IMR-90 (cell line): ENCODE data around the gene KCNMA1. TPM values are rescaled to one million over a fixed set of nuclear protein-coding genes. Genes with fewer than 3 reads are reported as not detected.

Source experiments
- ATAC-seq: fragments of 200-7000 bp; cut with Tn5 transposase; 2 replicates; pipeline ENCODE4 v1.9.1; 2020; ENCODE audit warnings: low read depth, mild to moderate bottlenecking, moderate library complexity
- BruUV-seq: library from RNA; stranded (reverse); fragments of 400-500 nt; replicated peaks from 2 replicates; lab custom pipeline; 2021; lab: Mats Ljungman, UMichigan
- CTCF ChIA-PET: fragments of 300-600 bp; formaldehyde crosslinking; extraction: SDS; loops from one replicate; lab custom pipeline; 2021; ENCODE audit warnings: antibody characterized with exemption; lab: Yijun Ruan, JAX
- POLR2A ChIA-PET: fragments of 300-600 bp; sonication (Branson Sonifier 250); formaldehyde crosslinking; loops from one replicate; lab custom pipeline; 2022; ENCODE audit warnings: antibody characterized with exemption; ENCODE audit not compliant: unreplicated experiment; lab: Charles Lee
- DNase-seq: peaks from one replicate; pipeline ENCODE4 v3.0.0; 2013
- H2AFZ ChIP-seq: replicated peaks from 2 replicates; pipeline ENCODE3; 2013; ENCODE audit warnings: low read length, mild to moderate bottlenecking; ENCODE audit not compliant: poor library complexity
- H2AK5ac ChIP-seq: 2 replicates; pipeline ENCODE4 v1.6.1; 2013; ENCODE audit warnings: low read depth, low read length, inconsistent platforms
- H2AK9ac ChIP-seq: replicated peaks from 2 replicates; pipeline ENCODE3; 2013; ENCODE audit warnings: mild to moderate bottlenecking, low read depth, low read length, moderate library complexity; ENCODE audit not compliant: poor library complexity
- H2BK120ac ChIP-seq: 2 replicates; pipeline ENCODE4 v1.6.1; 2013; ENCODE audit warnings: low read depth, low read length, inconsistent platforms
- H2BK15ac ChIP-seq: 3 replicates; pipeline ENCODE4 v1.6.1; 2013; ENCODE audit warnings: low read depth, low read length, inconsistent platforms
- H2BK20ac ChIP-seq: 2 replicates; pipeline ENCODE4 v1.6.1; 2013; ENCODE audit warnings: low read depth, mild to moderate bottlenecking, inconsistent platforms, low read length, moderate library complexity
- H2BK5ac ChIP-seq: 2 replicates; pipeline ENCODE4 v1.6.1; 2013; ENCODE audit warnings: mild to moderate bottlenecking, low read depth, low read length, inconsistent platforms; ENCODE audit not compliant: poor library complexity, severe bottlenecking
- H3K14ac ChIP-seq: replicated peaks from 2 replicates; pipeline ENCODE4 v1.6.1; 2013; ENCODE audit warnings: low read depth, low read length, inconsistent platforms
- H3K18ac ChIP-seq: 2 replicates; pipeline ENCODE4 v1.6.1; 2013; ENCODE audit warnings: low read depth, low read length, control low read depth
- H3K23ac ChIP-seq: 2 replicates; pipeline ENCODE4 v1.6.1; 2013; ENCODE audit warnings: low read depth, low read length, inconsistent platforms
- H3K27ac ChIP-seq: 2 replicates; pipeline ENCODE4 v1.5.1; 2013; ENCODE audit warnings: mild to moderate bottlenecking, control low read depth, low read length; ENCODE audit not compliant: insufficient read depth
- H3K27me3 ChIP-seq: 2 replicates; pipeline ENCODE4 v1.6.1; 2013; ENCODE audit warnings: low read length; ENCODE audit not compliant: control insufficient read depth, insufficient read depth
- H3K36me3 ChIP-seq: 2 replicates; pipeline ENCODE4 v1.6.1; 2013; ENCODE audit warnings: low read length, mixed read lengths; ENCODE audit not compliant: control insufficient read depth, insufficient read depth
- H3K4ac ChIP-seq: 2 replicates; pipeline ENCODE4 v1.6.1; 2013; ENCODE audit warnings: low read depth, low read length, inconsistent platforms
- H3K4me1 ChIP-seq: 2 replicates; pipeline ENCODE4 v1.6.1; 2013; ENCODE audit warnings: low read length, mixed read lengths; ENCODE audit not compliant: control insufficient read depth, insufficient read depth
- H3K4me2 ChIP-seq: 2 replicates; pipeline ENCODE4 v1.6.1; 2013; ENCODE audit warnings: low read depth, mild to moderate bottlenecking, control low read depth, low read length, moderate library complexity
- H3K4me3 ChIP-seq: 2 replicates; pipeline ENCODE4 v1.5.1; 2013; ENCODE audit warnings: low read depth, mild to moderate bottlenecking, control low read depth, low read length, moderate library complexity; ENCODE audit not compliant: insufficient read depth
- H3K56ac ChIP-seq: 2 replicates; pipeline ENCODE4 v1.6.1; 2013; ENCODE audit warnings: low read length, inconsistent platforms; ENCODE audit not compliant: insufficient read depth; ENCODE audit errors: extremely low read depth
- H3K79me1 ChIP-seq, 2 experiments: 2 replicates each; pipeline ENCODE4 v1.6.1; 2013; ENCODE audit warnings: low read length in 2 of 2, inconsistent platforms in 1 of 2, low read depth in 1 of 2
- H3K9ac ChIP-seq: 2 replicates; pipeline ENCODE4 v1.6.1; 2013; ENCODE audit warnings: low read depth, low read length, control low read depth
- H3K9me1 ChIP-seq: 2 replicates; pipeline ENCODE4 v1.6.1; 2013; ENCODE audit warnings: low read length, inconsistent platforms; ENCODE audit not compliant: insufficient read depth
- H3K9me3 ChIP-seq: 2 replicates; pipeline ENCODE4 v1.6.1; 2013; ENCODE audit warnings: low read length; ENCODE audit not compliant: control insufficient read depth, insufficient read depth
- H4K20me1 ChIP-seq: 2 replicates; pipeline ENCODE4 v1.6.1; 2013; ENCODE audit warnings: low read length, inconsistent platforms; ENCODE audit not compliant: insufficient read depth
- H4K5ac ChIP-seq: 2 replicates; pipeline ENCODE4 v1.6.1; 2013; ENCODE audit warnings: mild to moderate bottlenecking, low read depth, low read length, control low read depth
- H4K8ac ChIP-seq, 2 experiments: 2 replicates each; pipeline ENCODE4 v1.6.1; 2013; ENCODE audit warnings: low read depth in 2 of 2, low read length in 2 of 2, control low read depth in 1 of 2, inconsistent platforms in 1 of 2
- H4K91ac ChIP-seq: 2 replicates; pipeline ENCODE4 v1.6.1; 2013; ENCODE audit warnings: low read depth, low read length, inconsistent platforms; ENCODE audit not compliant: insufficient read depth
- CEBPB ChIP-seq: IDR thresholded peaks from 2 replicates; pipeline ENCODE4 v1.6.1; 2012; ENCODE audit warnings: low read depth, low read length, improper control_type of control experiment
- MAZ ChIP-seq: IDR thresholded peaks from 2 replicates; pipeline ENCODE4 v1.6.1; 2012; ENCODE audit warnings: low read depth, mild to moderate bottlenecking, low read length, improper control_type of control experiment, moderate library complexity, borderline replicate concordance
- MXI1 ChIP-seq: IDR thresholded peaks from 2 replicates; pipeline ENCODE4 v1.6.1; 2012; ENCODE audit warnings: low read depth, mild to moderate bottlenecking, low read length, moderate library complexity, borderline replicate concordance
- NFE2L2 ChIP-seq: fragments of 150-350 bp; IDR thresholded peaks from 2 replicates; pipeline ENCODE4 v1.6.1; 2016; ENCODE audit warnings: low read depth, mild to moderate bottlenecking, low read length
- WGBS, 2 experiments: methylation state at CpG; one replicate each; pipeline versions ENCODE4 v1.1.5 to v1.1.7; 2013; ENCODE audit warnings: missing lambda C conversion rate in 2 of 2; ENCODE audit not compliant: insufficient read length in 1 of 2; ENCODE audit errors: extremely low coverage in 2 of 2; 5-methylcytosine and 5-hydroxymethylcytosine counted together
- dilution Hi-C: fragments of 300-500 bp; cut with HindIII; formaldehyde crosslinking; loops from one replicate; pipeline ENCODE4 v1.14.3; 2018; ENCODE audit warnings: low sequenced_read_pairs; ENCODE audit not compliant: unreplicated experiment
- in situ Hi-C: fragments of 300-500 bp; cut with MboI; formaldehyde crosslinking; loops from 3 replicates; pipeline ENCODE4 v1.14.3; 2019; ENCODE audit warnings: low sequenced_read_pairs, inconsistent platforms, mixed read lengths
- intact Hi-C: fragments of 100-400 bp; cut with micrococcal nuclease; formaldehyde crosslinking; loops from 2 replicates; pipeline ENCODE4 v1.10.0; 2022
- polyA plus RNA-seq, 3 experiments: library from polyadenylated mRNA; depleted of rRNA; stranded (reverse); fragments of >200 nt; gene quantifications; 2 replicates each; pipeline ENCODE4 v1.2.3, GENCODE V29; 2012; ENCODE audit warnings: low replicate concordance in 1 of 3
- total RNA-seq: library from RNA; depleted of rRNA; stranded (reverse); fragments of >200 nt; gene quantifications from 2 replicates; pipeline ENCODE4 v1.2.3, GENCODE V29; 2012

Gene KCNMA1
- total and polyA plus RNA-seq, 2 of the 4 experiments (the other 2 are of a cell fraction): 25.6 to 29.6 TPM

DNA sequence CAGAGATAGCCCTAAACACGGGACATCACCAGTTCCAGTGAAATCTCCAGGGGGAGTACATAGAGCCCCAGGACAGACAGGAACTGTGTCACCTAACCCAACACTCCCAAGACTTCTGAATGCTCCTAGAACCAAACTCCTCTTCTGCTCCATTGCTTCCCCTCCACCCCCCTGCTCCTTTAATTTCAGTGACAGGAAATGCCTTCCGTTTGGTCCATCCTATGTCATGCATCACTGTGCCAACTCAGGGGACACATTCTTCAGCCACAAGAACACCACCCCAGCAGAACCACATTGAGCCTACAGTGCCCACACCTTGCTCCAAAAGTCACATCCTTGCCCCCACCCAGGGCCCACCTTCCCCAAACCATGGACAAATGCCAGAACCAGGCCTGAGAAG, 100.5 kb downstream of the KCNMA1 start:
- DNase-seq: no peak
- no peak for ATAC-seq
- in situ Hi-C loops (no loop called here), dilution Hi-C loops (no loop called here), intact Hi-C loops (loop anchor here (10.0 kb wide), 2 partner anchors 48 to 178 kb away; no protein-coding TSS in a partner anchor)
- H2BK20ac ChIP-seq: peak overlapping the region; percentile 14; the same call in 1 of the 2 replicates
- no peaks in the 10 kb centered on the region for H4K20me1 ChIP-seq
- H2AK5ac ChIP-seq: no peak overlapping the region
- no TSS peak for BruUV-seq
- H3K9me3 ChIP-seq: no peaks in the 10 kb centered on the region
- H3K4me3 ChIP-seq: no peak overlapping the region
- H3K14ac ChIP-seq: no peak overlapping the region
- no peak overlapping the region for H3K23ac ChIP-seq
- TF ChIP-seq MAZ (no peak), CEBPB (no peak), NFE2L2 (no peak), MXI1 (no peak)
- no peak overlapping the region for H4K8ac ChIP-seq
- H3K36me3 ChIP-seq: no peaks in the 10 kb centered on the region
- no peak overlapping the region for H3K18ac ChIP-seq
- H3K27me3 ChIP-seq: no peaks in the 10 kb centered on the region
- POLR2A ChIA-PET: no interaction called here
- peak overlapping the region; percentile 13; the same call in 1 of the 2 replicates for H2BK120ac ChIP-seq
- H3K4ac ChIP-seq: peak overlapping the region; percentile 7; the same call in 1 of the 2 replicates
- H2AK9ac ChIP-seq: peak overlapping the region; percentile 8
- CTCF ChIA-PET: interaction anchor here (0.7 kb wide), 1 partner anchor 36 kb away, joined by 4 read pairs; no protein-coding TSS in a partner anchor
- H2AFZ ChIP-seq: peak overlapping the region; percentile 45
- no CpG with 5 or more reads among the region's 2 CpGs for WGBS, 2 experiments
- H4K91ac ChIP-seq: no peak overlapping the region
- H2BK5ac ChIP-seq: no peak overlapping the region
- H4K5ac ChIP-seq: no peak overlapping the region
- no peak overlapping the region for H3K4me2 ChIP-seq
- H3K56ac ChIP-seq: no peak overlapping the region
- 0 out of 3 replicates have a peak overlapping the region, but pooled peaks have one; percentile 11 for H2BK15ac ChIP-seq
- H3K27ac ChIP-seq: no peak overlapping the region
- no peak overlapping the region for H3K9ac ChIP-seq
- peaks cover 19% of the 10 kb centered on the region for H3K4me1 ChIP-seq
- H3K9me1 ChIP-seq: peaks cover 14% of the 10 kb centered on the region
- peaks cover 0 to 20% of the 10 kb centered on the region in 2 experiments; a peak in 1 of 4 replicates for H3K79me1 ChIP-seq
